Left lung (tissue), 10 donors: Measurements from ENCODE around the gene PRPF31. TPM values are rescaled to one million over a fixed set of nuclear protein-coding genes. Genes with fewer than 3 reads are reported as not detected.

Experiments
- ATAC-seq: fragments of 200-7000 bp; cut with Tn5 transposase; one replicate; pipeline ENCODE4 v1.9.1; 2020; ENCODE audit warnings: moderate library complexity
- DNase-seq, 4 donors: peaks; one replicate each; pipeline ENCODE4 v3.0.0-alpha.2; 2013 to 2020
- H3K27ac ChIP-seq, 2 donors: fragments of 200-600 bp; sonication (generic) in 1 of 2; one replicate each; pipeline versions ENCODE4 v1.5.0 to v1.8.0; 2020 to 2021
- H3K27me3 ChIP-seq, 2 donors: fragments of 200-600 bp; sonication (generic) in 1 of 2; one replicate each; pipeline versions ENCODE4 v1.5.0 to v1.8.0; 2020 to 2021
- H3K36me3 ChIP-seq, 2 donors: fragments of 200-600 bp; sonication (generic) in 1 of 2; one replicate each; pipeline versions ENCODE4 v1.5.0 to v1.8.0; 2020 to 2021
- H3K4me1 ChIP-seq, 2 donors: fragments of 200-600 bp; one replicate each; pipeline ENCODE4 v1.8.0; 2021
- H3K4me3 ChIP-seq, 2 donors: fragments of 200-600 bp; sonication (generic) in 1 of 2; one replicate each; pipeline versions ENCODE4 v1.5.0 to v1.8.0; 2020 to 2021; ENCODE audit warnings: mild to moderate bottlenecking in 1 of 2
- H3K9me3 ChIP-seq, 2 donors: fragments of 200-600 bp; sonication (generic) in 1 of 2; one replicate each; pipeline versions ENCODE4 v1.5.0 to v1.8.0; 2020 to 2021
- intact Hi-C, 2 donors: fragments of 100-400 bp; cut with DNase I; formaldehyde crosslinking; loops; one replicate each; pipeline versions ENCODE4 v1.11.2 to v1.14.2; 2022
- polyA plus RNA-seq, 6 donors: library from polyadenylated mRNA; unstranded; fragments of 120-200 nt; gene quantifications; one replicate each; pipeline ENCODE4 v1.2.1, GENCODE V29; 2013; ENCODE audit not compliant: insufficient read length in 6 of 6
- total RNA-seq, 2 donors: library from RNA; stranded (reverse); fragmentation: NEBNext Ultra II Directional; extraction: Animal tissue kit (Norgen Biotek cat#: 25700); gene quantifications; one replicate each; pipeline ENCODE4 v1.2.1, GENCODE V29; 2021
- TF ChIP-seq, protein P1 (sequence below), 2 donors: fragments of 200-600 bp; sonication (generic) in 1 of 2; IDR thresholded peaks; one replicate each; pipeline versions ENCODE4 v1.5.0 to v1.8.0; 2021; ENCODE audit warnings: antibody characterized with exemption in 2 of 2
- donor health status: DM: no; HTN: yes; CAD: no.
- donor health status: DM: no; HTN: no; CAD: no.

The PRPF31 gene
- total and polyA plus RNA-seq, 8 donors: 46.8 to 65.3 (median 61.8) TPM

GRCh38 chr19:54128796-54129616, 13.5 kb downstream of the PRPF31 start:
- peak in 1 of 4 donors; percentile 37 for DNase-seq
- TF ChIP-seq, protein P1, sequence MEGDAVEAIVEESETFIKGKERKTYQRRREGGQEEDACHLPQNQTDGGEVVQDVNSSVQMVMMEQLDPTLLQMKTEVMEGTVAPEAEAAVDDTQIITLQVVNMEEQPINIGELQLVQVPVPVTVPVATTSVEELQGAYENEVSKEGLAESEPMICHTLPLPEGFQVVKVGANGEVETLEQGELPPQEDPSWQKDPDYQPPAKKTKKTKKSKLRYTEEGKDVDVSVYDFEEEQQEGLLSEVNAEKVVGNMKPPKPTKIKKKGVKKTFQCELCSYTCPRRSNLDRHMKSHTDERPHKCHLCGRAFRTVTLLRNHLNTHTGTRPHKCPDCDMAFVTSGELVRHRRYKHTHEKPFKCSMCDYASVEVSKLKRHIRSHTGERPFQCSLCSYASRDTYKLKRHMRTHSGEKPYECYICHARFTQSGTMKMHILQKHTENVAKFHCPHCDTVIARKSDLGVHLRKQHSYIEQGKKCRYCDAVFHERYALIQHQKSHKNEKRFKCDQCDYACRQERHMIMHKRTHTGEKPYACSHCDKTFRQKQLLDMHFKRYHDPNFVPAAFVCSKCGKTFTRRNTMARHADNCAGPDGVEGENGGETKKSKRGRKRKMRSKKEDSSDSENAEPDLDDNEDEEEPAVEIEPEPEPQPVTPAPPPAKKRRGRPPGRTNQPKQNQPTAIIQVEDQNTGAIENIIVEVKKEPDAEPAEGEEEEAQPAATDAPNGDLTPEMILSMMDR (IDR thresholded peaks at IDR 0.05): no peak
- no peak for ATAC-seq

GRCh38 chr19:54129617-54129996, 14.1 kb downstream of the PRPF31 start:
- no peak overlapping the region for H3K27ac ChIP-seq

More at GRCh38 chr19:54128796-54129616, 13.5 kb downstream of the PRPF31 start:
- H3K4me1 ChIP-seq: no peaks in the 10 kb centered on the region
- no peaks in the 10 kb centered on the region for H3K27me3 ChIP-seq
- intact Hi-C loops: no loop called here
- H3K9me3 ChIP-seq: no peaks in the 10 kb centered on the region
- peaks cover 0 to 88% of the 10 kb centered on the region in 2 donors for H3K36me3 ChIP-seq
- no peak overlapping the region for H3K27ac ChIP-seq
- H3K4me3 ChIP-seq: no peak overlapping the region

GRCh38 chr19:54133312-54133956, 17.9 kb downstream of the PRPF31 start:
- TF ChIP-seq, protein P1 (IDR thresholded peaks at IDR 0.05): no peak

More at GRCh38 chr19:54129617-54129996, 14.1 kb downstream of the PRPF31 start:
- TF ChIP-seq, protein P1 (IDR thresholded peaks at IDR 0.05): no peak
- H3K36me3 ChIP-seq: peaks cover 0 to 82% of the 10 kb centered on the region in 2 donors
- DNase-seq: no peak
- H3K9me3 ChIP-seq: no peaks in the 10 kb centered on the region
- ATAC-seq: no peak
- no peaks in the 10 kb centered on the region for H3K27me3 ChIP-seq
- no peaks in the 10 kb centered on the region for H3K4me1 ChIP-seq
- intact Hi-C loops: no loop called here
- no peak overlapping the region for H3K4me3 ChIP-seq

GRCh38 chr19:54133957-54134590, 18.5 kb downstream of the PRPF31 start:
- H3K4me3 ChIP-seq: no peak overlapping the region
- TF ChIP-seq, protein P1 (IDR thresholded peaks at IDR 0.05): no peak
- H3K4me1 ChIP-seq: peaks cover 9 to 25% of the 10 kb centered on the region in 2 donors
- H3K36me3 ChIP-seq: peaks cover 0 to 37% of the 10 kb centered on the region in 2 donors
- H3K27me3 ChIP-seq: no peaks in the 10 kb centered on the region
- intact Hi-C loops: no loop called here
- no peak overlapping the region for H3K27ac ChIP-seq
- no peaks in the 10 kb centered on the region for H3K9me3 ChIP-seq
- DNase-seq: no peak
- no peak for ATAC-seq

More at GRCh38 chr19:54133312-54133956, 17.9 kb downstream of the PRPF31 start:
- Histone ChIP-seq H3K27me3 (no peaks in the 10 kb centered on the region), H3K9me3 (no peaks in the 10 kb centered on the region), H3K27ac (no peak overlapping the region), H3K36me3 (peaks cover 0 to 43% of the 10 kb centered on the region in 2 donors), H3K4me3 (no peak overlapping the region), H3K4me1 (peaks cover 6 to 19% of the 10 kb centered on the region in 2 donors)
- DNase-seq: peak in 1 of 4 donors; percentile 44
- intact Hi-C loops: no loop called here
- no peak for ATAC-seq
